Measurements from ENCODE around the gene ZBTB7B.

The ZBTB7B gene

GRCh38 chr1:155019377-155020245 is 17.0 kb downstream of the ZBTB7B start:
- TF ChIP-seq GATA2 (IDR thresholded peaks at IDR 0.05; ENCODE audit: low read depth, low read length), result no peak
- no peak for TF ChIP-seq GATA3 (IDR thresholded peaks at IDR 0.05; ENCODE audit: low read depth, low read length)

GRCh38 chr1:155022136-155022926 is 19.7 kb downstream of the ZBTB7B start:
- TF ChIP-seq GATA3 (IDR thresholded peaks at IDR 0.05; ENCODE audit: low read depth, low read length), result no peak
- TF ChIP-seq GATA2 (IDR thresholded peaks at IDR 0.05; ENCODE audit: low read depth, low read length), result no peak

GRCh38 chr1:155022927-155023236 is 20.3 kb downstream of the ZBTB7B start:
- TF ChIP-seq GATA2 (IDR thresholded peaks at IDR 0.05; ENCODE audit: low read depth, low read length) (no peak), GATA3 (IDR thresholded peaks at IDR 0.05; ENCODE audit: low read depth, low read length) (no peak)

- no peak for TF ChIP-seq GATA3 (IDR thresholded peaks at IDR 0.05; ENCODE audit: low read depth, low read length)
- no peak for TF ChIP-seq GATA2 (IDR thresholded peaks at IDR 0.05; ENCODE audit: low read depth, low read length)
These were observed 21.0 kb downstream of the ZBTB7B start for GRCh38 chr1:155023627-155024026.

- TF ChIP-seq GATA2 (IDR thresholded peaks at IDR 0.05; ENCODE audit: low read depth, low read length), result no peak
- no peak for TF ChIP-seq GATA3 (IDR thresholded peaks at IDR 0.05; ENCODE audit: low read depth, low read length)
These were observed 21.7 kb downstream of the ZBTB7B start for GRCh38 chr1:155024315-155024714.

- TF ChIP-seq GATA2 (IDR thresholded peaks at IDR 0.05; ENCODE audit: low read depth, low read length) (no peak), GATA3 (IDR thresholded peaks at IDR 0.05; ENCODE audit: low read depth, low read length) (no peak)
These were observed 23.6 kb downstream of the ZBTB7B start for GRCh38 chr1:155026154-155026553.

- no peak for TF ChIP-seq GATA2 (IDR thresholded peaks at IDR 0.05; ENCODE audit: low read depth, low read length)
These were observed 24.0 kb downstream of the ZBTB7B start for GRCh38 chr1:155026588-155026987.

GRCh38 chr1:155029513-155030242 is 27.1 kb downstream of the ZBTB7B start:
- no peak for TF ChIP-seq GATA3 (IDR thresholded peaks at IDR 0.05; ENCODE audit: low read depth, low read length)
- no peak for TF ChIP-seq GATA2 (IDR thresholded peaks at IDR 0.05; ENCODE audit: low read depth, low read length)

GRCh38 chr1:155030243-155030795 is 27.7 kb downstream of the ZBTB7B start:
- TF ChIP-seq GATA3 (IDR thresholded peaks at IDR 0.05; ENCODE audit: low read depth, low read length) (no peak), GATA2 (IDR thresholded peaks at IDR 0.05; ENCODE audit: low read depth, low read length) (no peak)

GRCh38 chr1:155030899-155031298 is 28.3 kb downstream of the ZBTB7B start:
- no peak for TF ChIP-seq GATA2 (IDR thresholded peaks at IDR 0.05; ENCODE audit: low read depth, low read length)
- TF ChIP-seq GATA3 (IDR thresholded peaks at IDR 0.05; ENCODE audit: low read depth, low read length), result no peak

- TF ChIP-seq GATA3 (IDR thresholded peaks at IDR 0.05; ENCODE audit: low read depth, low read length) (no peak), GATA2 (IDR thresholded peaks at IDR 0.05; ENCODE audit: low read depth, low read length) (no peak)
These were observed 30.3 kb downstream of the ZBTB7B start for GRCh38 chr1:155032886-155033285.

GRCh38 chr1:155033524-155033923 is 30.9 kb downstream of the ZBTB7B start, which contains the start of the genes DCST1 and DCST2:
DCST1 (plus strand) TSS chr1:155033824; CDS start chr1:155034037, 213 bp downstream.
DCST2 (minus strand) TSS chr1:155033781; CDS start chr1:155033701, 80 bp downstream.
- TF ChIP-seq GATA2 (IDR thresholded peaks at IDR 0.05; ENCODE audit: low read depth, low read length) (no peak), GATA3 (IDR thresholded peaks at IDR 0.05; ENCODE audit: low read depth, low read length) (no peak)

GRCh38 chr1:155034318-155035208 is 32.0 kb downstream of the ZBTB7B start:
- TF ChIP-seq GATA3 (IDR thresholded peaks at IDR 0.05; ENCODE audit: low read depth, low read length) (no peak), GATA2 (IDR thresholded peaks at IDR 0.05; ENCODE audit: low read depth, low read length) (no peak)

Data from SH-SY5Y (cell line).